ENCODE measurements around the gene TCF7L2. TPM values are rescaled to one million over a fixed set of nuclear protein-coding genes. Genes with fewer than 3 reads are reported as not detected.

The TCF7L2 gene
- 86.9 and 88.2 TPM in 2 replicates for total RNA-seq
- long read RNA-seq, partial matches to known transcripts: 1 of 35 reads
- long read RNA-seq, other reads (novel, unspliced or antisense): 34 of 35 reads

GRCh38 chr10:112949875-112950507 is at the start of gene TCF7L2:
TCF7L2 (plus strand) TSS chr10:112950247; CDS start chr10:112950757, 510 bp downstream.
- peaks cover 11% of the 10 kb centered on the region for H3K36me3 Mint-ChIP-seq (ENCODE audit: unreplicated experiment)
- H3K4me3 Mint-ChIP-seq (ENCODE audit: unreplicated experiment): peak within 1 kb of the TSS; percentile 99
- H3K27me3 Mint-ChIP-seq (ENCODE audit: unreplicated experiment): no peaks in the 10 kb centered on the region
- DNase-seq (ENCODE audit: extremely low spot score, unreplicated experiment): peak; percentile 96
- no peaks in the 10 kb centered on the region for H3K9me3 Mint-ChIP-seq (ENCODE audit: unreplicated experiment)
- peak within 1 kb of the TSS; percentile 94 for H3K27ac Mint-ChIP-seq (ENCODE audit: unreplicated experiment)
- peaks cover 21% of the 10 kb centered on the region for H3K4me1 Mint-ChIP-seq (ENCODE audit: unreplicated experiment)
- TF ChIP-seq CTCF (IDR thresholded peaks at IDR 0.05): no peak

GRCh38 chr10:112902730-112903129 is 47.3 kb upstream of the TCF7L2 start:
- no peak for TF ChIP-seq CTCF (IDR thresholded peaks at IDR 0.05)
- no peak overlapping the region for H3K27ac Mint-ChIP-seq (ENCODE audit: unreplicated experiment)

GRCh38 chr10:112904000-112904399 is 46.0 kb upstream of the TCF7L2 start:
- Mint-ChIP-seq H3K4me3 (ENCODE audit: unreplicated experiment) (no peak overlapping the region), H3K9me3 (ENCODE audit: unreplicated experiment) (no peaks in the 10 kb centered on the region), H3K27ac (ENCODE audit: unreplicated experiment) (no peak overlapping the region), H3K4me1 (ENCODE audit: unreplicated experiment) (peaks cover 2% of the 10 kb centered on the region), H3K27me3 (ENCODE audit: unreplicated experiment) (no peaks in the 10 kb centered on the region), H3K36me3 (ENCODE audit: unreplicated experiment) (no peaks in the 10 kb centered on the region)
- DNase-seq (ENCODE audit: extremely low spot score, unreplicated experiment): no peak
- no peak for TF ChIP-seq CTCF (IDR thresholded peaks at IDR 0.05)

More at GRCh38 chr10:112902730-112903129, 47.3 kb upstream of the TCF7L2 start:
- H3K9me3 Mint-ChIP-seq (ENCODE audit: unreplicated experiment): no peaks in the 10 kb centered on the region
- H3K4me3 Mint-ChIP-seq (ENCODE audit: unreplicated experiment): no peak overlapping the region
- H3K27me3 Mint-ChIP-seq (ENCODE audit: unreplicated experiment): no peaks in the 10 kb centered on the region
- DNase-seq (ENCODE audit: extremely low spot score, unreplicated experiment): no peak
- H3K36me3 Mint-ChIP-seq (ENCODE audit: unreplicated experiment): no peaks in the 10 kb centered on the region
- H3K4me1 Mint-ChIP-seq (ENCODE audit: unreplicated experiment): peaks cover 3% of the 10 kb centered on the region

- TF ChIP-seq CTCF (IDR thresholded peaks at IDR 0.05): no peak
- H3K4me3 Mint-ChIP-seq (ENCODE audit: unreplicated experiment): no peak overlapping the region
- H3K27me3 Mint-ChIP-seq (ENCODE audit: unreplicated experiment): no peaks in the 10 kb centered on the region
- H3K4me1 Mint-ChIP-seq (ENCODE audit: unreplicated experiment): no peaks in the 10 kb centered on the region
- no peak for DNase-seq (ENCODE audit: extremely low spot score, unreplicated experiment)
- H3K27ac Mint-ChIP-seq (ENCODE audit: unreplicated experiment): no peak overlapping the region
- H3K9me3 Mint-ChIP-seq (ENCODE audit: unreplicated experiment): no peaks in the 10 kb centered on the region
- no peaks in the 10 kb centered on the region for H3K36me3 Mint-ChIP-seq (ENCODE audit: unreplicated experiment)
Measured at GRCh38 chr10:112906945-112907344, 43.1 kb upstream of the TCF7L2 start.

GRCh38 chr10:112907893-112908292 is 42.2 kb upstream of the TCF7L2 start:
- H3K9me3 Mint-ChIP-seq (ENCODE audit: unreplicated experiment): no peaks in the 10 kb centered on the region
- H3K27ac Mint-ChIP-seq (ENCODE audit: unreplicated experiment): no peak overlapping the region
- H3K4me1 Mint-ChIP-seq (ENCODE audit: unreplicated experiment): no peaks in the 10 kb centered on the region
- no peaks in the 10 kb centered on the region for H3K27me3 Mint-ChIP-seq (ENCODE audit: unreplicated experiment)
- H3K4me3 Mint-ChIP-seq (ENCODE audit: unreplicated experiment): no peak overlapping the region
- DNase-seq (ENCODE audit: extremely low spot score, unreplicated experiment): no peak
- no peak for TF ChIP-seq CTCF (IDR thresholded peaks at IDR 0.05)
- no peaks in the 10 kb centered on the region for H3K36me3 Mint-ChIP-seq (ENCODE audit: unreplicated experiment)
